ENCODE data around the gene NLRC3. TPM values are rescaled to one million over a fixed set of nuclear protein-coding genes. Genes with fewer than 3 reads are reported as not detected.

NLRC3 gene
- total RNA-seq, 1 donor from 2014 or later: 3.2 TPM

DNA sequence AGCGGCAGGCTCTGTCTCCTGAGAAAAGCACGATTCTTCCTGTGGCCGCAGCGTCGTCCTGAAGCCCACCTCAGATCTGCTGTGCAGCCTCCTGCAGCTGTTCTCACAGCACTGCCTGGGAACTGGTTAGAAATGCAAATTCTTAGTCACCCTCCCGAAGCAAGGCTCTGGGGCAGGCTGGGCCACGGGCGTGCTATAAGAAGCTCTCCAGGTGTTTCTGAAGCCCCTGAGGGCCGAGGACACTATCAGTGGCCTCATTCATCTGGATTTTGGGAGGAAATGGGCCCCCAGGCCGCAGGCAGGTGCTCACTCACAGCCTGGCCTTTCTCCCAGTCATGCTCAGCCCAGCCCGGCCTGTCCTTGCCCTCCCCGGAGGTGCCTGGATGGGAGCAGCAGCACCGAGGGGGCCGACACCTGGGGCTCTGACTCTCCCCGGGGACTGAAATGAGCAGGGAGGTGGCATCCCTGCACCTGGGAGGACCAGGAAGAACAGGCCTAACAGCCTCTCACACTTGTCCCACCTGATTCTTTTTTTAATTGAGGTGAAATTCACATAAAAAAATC is 10.4 kb upstream of the NLRC3 start:
- Mint-ChIP-seq H3K36me3 (ENCODE audit: low read depth, unreplicated experiment) (peaks cover 30% of the 10 kb centered on the region), H3K4me1 (ENCODE audit: unreplicated experiment) (peaks cover 5% of the 10 kb centered on the region), H3K27me3 (ENCODE audit: unreplicated experiment) (peaks cover 16% of the 10 kb centered on the region), H3K9me3 (ENCODE audit: unreplicated experiment) (no peaks in the 10 kb centered on the region), H3K4me3 (ENCODE audit: unreplicated experiment) (no peak overlapping the region), H3K27ac (ENCODE audit: unreplicated experiment) (no peak overlapping the region)
- TF ChIP-seq CTCF (IDR thresholded peaks at IDR 0.05; ENCODE audit: unreplicated experiment): no peak
- no peak for DNase-seq (ENCODE audit: low spot score)

GRCh38 chr16:3584412-3584811 is 7.2 kb upstream of the NLRC3 start:
- TF ChIP-seq CTCF (IDR thresholded peaks at IDR 0.05; ENCODE audit: unreplicated experiment): no peak
- no peak overlapping the region for H3K27ac Mint-ChIP-seq (ENCODE audit: unreplicated experiment)
- H3K4me1 Mint-ChIP-seq (ENCODE audit: unreplicated experiment): no peaks in the 10 kb centered on the region
- DNase-seq (ENCODE audit: low spot score): no peak
- no peak overlapping the region for H3K4me3 Mint-ChIP-seq (ENCODE audit: unreplicated experiment)
- no peaks in the 10 kb centered on the region for H3K9me3 Mint-ChIP-seq (ENCODE audit: unreplicated experiment)
- H3K27me3 Mint-ChIP-seq (ENCODE audit: unreplicated experiment): peaks cover 7% of the 10 kb centered on the region
- peaks cover 20% of the 10 kb centered on the region for H3K36me3 Mint-ChIP-seq (ENCODE audit: low read depth, unreplicated experiment)

GRCh38 chr16:3583303-3584038 is 6.3 kb upstream of the NLRC3 start:
- DNase-seq (ENCODE audit: low spot score): no peak
- Mint-ChIP-seq H3K9me3 (ENCODE audit: unreplicated experiment) (no peaks in the 10 kb centered on the region), H3K27me3 (ENCODE audit: unreplicated experiment) (peaks cover 7% of the 10 kb centered on the region), H3K4me1 (ENCODE audit: unreplicated experiment) (peaks cover under 1% of the 10 kb centered on the region), H3K36me3 (ENCODE audit: low read depth, unreplicated experiment) (peaks cover 18% of the 10 kb centered on the region), H3K27ac (ENCODE audit: unreplicated experiment) (no peak overlapping the region), H3K4me3 (ENCODE audit: unreplicated experiment) (no peak overlapping the region)
- no peak for TF ChIP-seq CTCF (IDR thresholded peaks at IDR 0.05; ENCODE audit: unreplicated experiment)

- peaks cover 5% of the 10 kb centered on the region for H3K4me1 Mint-ChIP-seq (ENCODE audit: unreplicated experiment)
- peaks cover 14% of the 10 kb centered on the region for H3K36me3 Mint-ChIP-seq (ENCODE audit: low read depth, unreplicated experiment)
- peaks cover 10% of the 10 kb centered on the region for H3K27me3 Mint-ChIP-seq (ENCODE audit: unreplicated experiment)
- H3K4me3 Mint-ChIP-seq (ENCODE audit: unreplicated experiment): no peak overlapping the region
- H3K27ac Mint-ChIP-seq (ENCODE audit: unreplicated experiment): no peak overlapping the region
- DNase-seq (ENCODE audit: low spot score): no peak
- H3K9me3 Mint-ChIP-seq (ENCODE audit: unreplicated experiment): no peaks in the 10 kb centered on the region
- TF ChIP-seq CTCF (IDR thresholded peaks at IDR 0.05; ENCODE audit: unreplicated experiment): no peak
Measured at GRCh38 chr16:3582276-3583165, 5.3 kb upstream of the NLRC3 start.

Measured in endothelial cell (in vitro differentiated cells).